Astrocyte (in vitro differentiated cells and primary cell): ENCODE measurements around the gene TMEM175. TPM values are rescaled to one million over a fixed set of nuclear protein-coding genes. Genes with fewer than 3 reads are reported as not detected.

ENCODE experiments used
- DNase-seq: peaks from one replicate; pipeline ENCODE4 v3.0.0-alpha.2; 2010; ENCODE audit warnings: low read depth
- FAIRE-seq: peaks from 2 replicates; lab custom pipeline; 2011; peaks lifted over from hg19 to GRCh38; lab: Jason Lieb, UNC
- H2AFZ ChIP-seq: 2 replicates; pipeline ENCODE4 v1.6.0; 2012; ENCODE audit warnings: low read depth, low read length, inconsistent platforms
- H3K27ac ChIP-seq: 2 replicates; pipeline ENCODE4 v1.5.1; 2011; ENCODE audit warnings: low read depth, low read length, inconsistent platforms
- H3K27me3 ChIP-seq: 2 replicates; pipeline ENCODE4 v1.6.0; 2011; ENCODE audit warnings: low read length, inconsistent platforms; ENCODE audit not compliant: insufficient read depth
- H3K36me3 ChIP-seq: 2 replicates; pipeline ENCODE4 v1.5.1; 2011; ENCODE audit warnings: low read length, inconsistent platforms; ENCODE audit not compliant: insufficient read depth
- H3K4me1 ChIP-seq: 2 replicates; pipeline ENCODE4 v1.5.1; 2011; ENCODE audit warnings: low read length, inconsistent platforms; ENCODE audit not compliant: insufficient read depth
- H3K4me2 ChIP-seq: 2 replicates; pipeline ENCODE4 v1.6.0; 2012; ENCODE audit warnings: low read length, inconsistent platforms
- H3K4me3 ChIP-seq: 2 replicates; pipeline ENCODE4 v1.5.1; 2011; ENCODE audit warnings: low read depth, mild to moderate bottlenecking, low read length, inconsistent platforms; ENCODE audit not compliant: insufficient read depth
- H3K79me2 ChIP-seq: 2 replicates; pipeline ENCODE4 v1.6.0; 2012; ENCODE audit warnings: mild to moderate bottlenecking, low read length, inconsistent platforms; ENCODE audit not compliant: insufficient read depth
- H3K9ac ChIP-seq: 2 replicates; pipeline ENCODE4 v1.6.0; 2012; ENCODE audit warnings: mild to moderate bottlenecking, low read length, inconsistent platforms
- H3K9me3 ChIP-seq: 2 replicates; pipeline ENCODE4 v1.5.1; 2012; ENCODE audit warnings: low read depth, mild to moderate bottlenecking, low read length, inconsistent platforms; ENCODE audit not compliant: insufficient read depth
- H4K20me1 ChIP-seq: 2 replicates; pipeline ENCODE4 v1.6.0; 2012; ENCODE audit warnings: low read length, inconsistent platforms; ENCODE audit not compliant: insufficient read depth
- H3K27ac Mint-ChIP-seq: one replicate; pipeline ENCODE4 v1.8.0; 2021; ENCODE audit warnings: mild to moderate bottlenecking, mixed read lengths; ENCODE audit not compliant: unreplicated experiment
- H3K27me3 Mint-ChIP-seq: one replicate; pipeline ENCODE4 v1.8.0; 2021; ENCODE audit warnings: low read depth, mixed read lengths; ENCODE audit not compliant: unreplicated experiment
- H3K36me3 Mint-ChIP-seq: one replicate; pipeline ENCODE4 v1.8.0; 2021; ENCODE audit warnings: low read depth, mixed read lengths; ENCODE audit not compliant: unreplicated experiment
- H3K4me1 Mint-ChIP-seq: one replicate; pipeline ENCODE4 v1.8.0; 2021; ENCODE audit warnings: low read depth, mixed read lengths; ENCODE audit not compliant: unreplicated experiment
- H3K4me3 Mint-ChIP-seq: one replicate; pipeline ENCODE4 v1.8.0; 2021; ENCODE audit warnings: mild to moderate bottlenecking, moderate library complexity, mixed read lengths; ENCODE audit not compliant: unreplicated experiment
- H3K9me3 Mint-ChIP-seq: one replicate; pipeline ENCODE4 v1.8.0; 2021; ENCODE audit warnings: mild to moderate bottlenecking, mixed read lengths; ENCODE audit not compliant: unreplicated experiment
- EZH2 ChIP-seq: IDR thresholded peaks from 2 replicates; pipeline ENCODE4 v1.6.1; 2012; ENCODE audit warnings: mild to moderate bottlenecking, low read length, inconsistent platforms; ENCODE audit not compliant: insufficient read depth
- total RNA-seq: library from RNA; stranded (reverse); gene quantifications from 2 replicates; pipeline ENCODE4 v1.2.1, GENCODE V29; 2021
- TF ChIP-seq, protein P1 (sequence below): IDR thresholded peaks from 2 replicates; pipeline ENCODE4 v1.5.1; 2011; ENCODE audit warnings: low read depth, mild to moderate bottlenecking, inconsistent platforms, low read length, moderate library complexity; ENCODE audit not compliant: insufficient read depth

TMEM175 gene
- total RNA-seq, 1 donor from 2014 or later = 22.1 TPM

DNA sequence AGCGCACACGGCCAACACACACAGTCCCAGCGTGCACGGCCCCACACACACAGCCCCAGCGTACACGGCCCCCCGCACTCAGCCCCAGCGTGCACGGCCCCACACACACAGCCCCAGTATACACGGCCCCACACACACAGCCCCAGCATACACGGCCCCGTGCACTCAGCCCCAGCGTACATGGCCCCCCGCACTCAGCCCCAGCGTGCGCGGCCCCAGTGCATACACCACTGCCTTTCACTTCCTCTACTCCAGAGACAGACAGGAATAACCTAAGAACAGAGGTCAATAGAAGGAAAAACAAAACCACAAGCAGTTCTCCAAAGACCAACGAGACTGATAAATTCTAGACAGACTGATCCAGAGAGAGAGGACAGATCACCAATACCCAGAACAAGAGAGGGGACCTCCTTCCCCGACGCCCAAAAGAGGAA, 17.2 kb upstream of the TMEM175 start:
- FAIRE-seq (no peak), DNase-seq (no peak)
- Histone ChIP-seq H3K36me3 (peaks cover 3% of the 10 kb centered on the region), H3K27ac (no peak overlapping the region), H3K4me3 (no peak overlapping the region), H3K4me1 (no peaks in the 10 kb centered on the region), H2AFZ (no peak overlapping the region), H3K9me3 (no peaks in the 10 kb centered on the region), H3K79me2 (peaks cover 85% of the 10 kb centered on the region), H3K27me3 (no peaks in the 10 kb centered on the region), H4K20me1 (peaks cover 91% of the 10 kb centered on the region), H3K4me2 (peak overlapping the region; percentile 28), H3K9ac (no peak overlapping the region)
- Mint-ChIP-seq H3K4me1 (peaks cover 11% of the 10 kb centered on the region), H3K4me3 (peak overlapping the region; percentile 4), H3K27me3 (no peaks in the 10 kb centered on the region), H3K27ac (no peak overlapping the region), H3K9me3 (peaks cover 4% of the 10 kb centered on the region), H3K36me3 (peaks cover 8% of the 10 kb centered on the region)
- TF ChIP-seq EZH2 = no peak
- TF ChIP-seq, protein P1, sequence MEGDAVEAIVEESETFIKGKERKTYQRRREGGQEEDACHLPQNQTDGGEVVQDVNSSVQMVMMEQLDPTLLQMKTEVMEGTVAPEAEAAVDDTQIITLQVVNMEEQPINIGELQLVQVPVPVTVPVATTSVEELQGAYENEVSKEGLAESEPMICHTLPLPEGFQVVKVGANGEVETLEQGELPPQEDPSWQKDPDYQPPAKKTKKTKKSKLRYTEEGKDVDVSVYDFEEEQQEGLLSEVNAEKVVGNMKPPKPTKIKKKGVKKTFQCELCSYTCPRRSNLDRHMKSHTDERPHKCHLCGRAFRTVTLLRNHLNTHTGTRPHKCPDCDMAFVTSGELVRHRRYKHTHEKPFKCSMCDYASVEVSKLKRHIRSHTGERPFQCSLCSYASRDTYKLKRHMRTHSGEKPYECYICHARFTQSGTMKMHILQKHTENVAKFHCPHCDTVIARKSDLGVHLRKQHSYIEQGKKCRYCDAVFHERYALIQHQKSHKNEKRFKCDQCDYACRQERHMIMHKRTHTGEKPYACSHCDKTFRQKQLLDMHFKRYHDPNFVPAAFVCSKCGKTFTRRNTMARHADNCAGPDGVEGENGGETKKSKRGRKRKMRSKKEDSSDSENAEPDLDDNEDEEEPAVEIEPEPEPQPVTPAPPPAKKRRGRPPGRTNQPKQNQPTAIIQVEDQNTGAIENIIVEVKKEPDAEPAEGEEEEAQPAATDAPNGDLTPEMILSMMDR = no peak

DNA sequence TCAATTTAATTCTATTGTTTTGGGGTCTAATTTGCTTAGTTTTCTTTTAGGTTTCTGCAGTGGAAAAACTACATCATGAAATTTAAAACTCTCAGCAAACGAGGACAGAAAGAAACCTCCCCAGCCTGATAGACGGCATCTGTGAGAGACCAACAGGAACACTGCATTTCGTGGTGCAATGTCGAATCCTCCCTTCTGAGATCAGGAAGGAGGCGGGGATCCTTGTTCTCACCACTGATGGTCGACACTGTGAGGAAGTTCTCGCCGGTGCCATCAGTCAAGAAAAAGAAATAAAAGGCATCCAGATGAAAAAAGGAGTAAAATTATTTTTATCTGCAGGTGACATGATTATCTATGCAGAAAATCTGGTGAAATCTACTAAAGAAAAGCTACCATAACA, 16.7 kb upstream of the TMEM175 start:
- H3K9ac ChIP-seq = no peak overlapping the region
- peaks cover 86% of the 10 kb centered on the region for H3K79me2 ChIP-seq
- TF ChIP-seq, protein P1 = no peak
- no peak for TF ChIP-seq EZH2
- no peak overlapping the region for H3K27ac Mint-ChIP-seq
- H3K27me3 ChIP-seq = no peaks in the 10 kb centered on the region
- DNase-seq (no peak), FAIRE-seq (no peak)
- peaks cover 4% of the 10 kb centered on the region for H3K9me3 Mint-ChIP-seq
- no peak overlapping the region for H3K4me3 ChIP-seq
- no peak overlapping the region for H3K4me3 Mint-ChIP-seq
- no peak overlapping the region for H2AFZ ChIP-seq
- H3K36me3 Mint-ChIP-seq = peaks cover 8% of the 10 kb centered on the region
- H3K9me3 ChIP-seq = no peaks in the 10 kb centered on the region
- H3K36me3 ChIP-seq = peaks cover 3% of the 10 kb centered on the region
- peaks cover 89% of the 10 kb centered on the region for H4K20me1 ChIP-seq
- H3K4me1 Mint-ChIP-seq = peaks cover 11% of the 10 kb centered on the region
- H3K27ac ChIP-seq = no peak overlapping the region
- no peaks in the 10 kb centered on the region for H3K27me3 Mint-ChIP-seq
- H3K4me2 ChIP-seq = peak overlapping the region; percentile 28
- no peaks in the 10 kb centered on the region for H3K4me1 ChIP-seq

DNA sequence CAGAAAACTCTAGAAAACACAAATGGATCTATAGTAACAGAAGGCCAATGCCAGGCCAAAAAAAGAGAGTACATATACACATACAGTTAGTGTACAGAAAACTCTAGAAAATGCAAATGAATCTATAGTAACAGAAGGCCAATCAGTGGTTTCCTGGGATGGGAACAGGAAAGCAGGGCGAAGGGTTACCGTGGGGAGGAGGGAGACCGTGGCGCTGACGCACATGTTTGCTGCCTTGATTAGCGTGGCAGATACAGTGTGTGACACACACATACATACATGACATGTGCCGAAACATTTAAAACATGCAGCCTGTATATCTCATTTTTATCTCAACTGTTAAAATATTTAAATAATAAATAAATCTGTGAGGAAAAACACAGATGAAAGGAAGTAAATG, 14.8 kb upstream of the TMEM175 start:
- Histone ChIP-seq H3K79me2 (peaks cover 96% of the 10 kb centered on the region), H3K9ac (no peak overlapping the region), H3K36me3 (no peaks in the 10 kb centered on the region), H3K27me3 (no peaks in the 10 kb centered on the region), H4K20me1 (peaks cover 91% of the 10 kb centered on the region), H2AFZ (no peak overlapping the region), H3K27ac (no peak overlapping the region), H3K4me3 (no peak overlapping the region), H3K4me2 (no peak overlapping the region), H3K9me3 (no peaks in the 10 kb centered on the region), H3K4me1 (no peaks in the 10 kb centered on the region)
- Mint-ChIP-seq H3K27me3 (no peaks in the 10 kb centered on the region), H3K9me3 (peaks cover 4% of the 10 kb centered on the region), H3K27ac (no peak overlapping the region), H3K4me1 (peaks cover 13% of the 10 kb centered on the region), H3K36me3 (peaks cover 8% of the 10 kb centered on the region), H3K4me3 (no peak overlapping the region)
- no peak for FAIRE-seq
- DNase-seq = no peak
- TF ChIP-seq, protein P1 = no peak
- no peak for TF ChIP-seq EZH2
